IMR-90 (cell line): ENCODE data around the gene LRPPRC. TPM values are rescaled to one million over a fixed set of nuclear protein-coding genes. Genes with fewer than 3 reads are reported as not detected.

ENCODE experiments used
- ATAC-seq: fragments of 200-7000 bp; cut with Tn5 transposase; 2 replicates; pipeline ENCODE4 v1.9.1; 2020; ENCODE audit warnings: low read depth, mild to moderate bottlenecking, moderate library complexity
- Bru-seq: library from RNA; stranded (reverse); fragments of 400-500 nt; gene quantifications from one replicate; lab custom pipeline; 2021; lab: Mats Ljungman, UMichigan
- BruChase-seq, 2 experiments: library from RNA; stranded (reverse); fragments of 400-500 nt; gene quantifications; one replicate each; lab custom pipeline; 2021; lab: Mats Ljungman, UMichigan
- BruUV-seq: library from RNA; stranded (reverse); fragments of 400-500 nt; replicated peaks from 2 replicates; lab custom pipeline; 2021; lab: Mats Ljungman, UMichigan
- CTCF ChIA-PET: fragments of 300-600 bp; formaldehyde crosslinking; extraction: SDS; loops from one replicate; lab custom pipeline; 2021; ENCODE audit warnings: antibody characterized with exemption; lab: Yijun Ruan, JAX
- POLR2A ChIA-PET: fragments of 300-600 bp; sonication (Branson Sonifier 250); formaldehyde crosslinking; loops from one replicate; lab custom pipeline; 2022; ENCODE audit warnings: antibody characterized with exemption; ENCODE audit not compliant: unreplicated experiment; lab: Charles Lee
- DNase-seq: peaks from one replicate; pipeline ENCODE4 v3.0.0; 2013
- H2AFZ ChIP-seq: replicated peaks from 2 replicates; pipeline ENCODE3; 2013; ENCODE audit warnings: low read length, mild to moderate bottlenecking; ENCODE audit not compliant: poor library complexity
- H2AK5ac ChIP-seq: 2 replicates; pipeline ENCODE4 v1.6.1; 2013; ENCODE audit warnings: low read depth, low read length, inconsistent platforms
- H2AK9ac ChIP-seq: replicated peaks from 2 replicates; pipeline ENCODE3; 2013; ENCODE audit warnings: mild to moderate bottlenecking, low read depth, low read length, moderate library complexity; ENCODE audit not compliant: poor library complexity
- H2BK120ac ChIP-seq: 2 replicates; pipeline ENCODE4 v1.6.1; 2013; ENCODE audit warnings: low read depth, low read length, inconsistent platforms
- H2BK15ac ChIP-seq: 3 replicates; pipeline ENCODE4 v1.6.1; 2013; ENCODE audit warnings: low read depth, low read length, inconsistent platforms
- H2BK20ac ChIP-seq: 2 replicates; pipeline ENCODE4 v1.6.1; 2013; ENCODE audit warnings: low read depth, mild to moderate bottlenecking, inconsistent platforms, low read length, moderate library complexity
- H2BK5ac ChIP-seq: 2 replicates; pipeline ENCODE4 v1.6.1; 2013; ENCODE audit warnings: mild to moderate bottlenecking, low read depth, low read length, inconsistent platforms; ENCODE audit not compliant: poor library complexity, severe bottlenecking
- H3K14ac ChIP-seq: replicated peaks from 2 replicates; pipeline ENCODE4 v1.6.1; 2013; ENCODE audit warnings: low read depth, low read length, inconsistent platforms
- H3K18ac ChIP-seq: 2 replicates; pipeline ENCODE4 v1.6.1; 2013; ENCODE audit warnings: low read depth, low read length, control low read depth
- H3K23ac ChIP-seq: 2 replicates; pipeline ENCODE4 v1.6.1; 2013; ENCODE audit warnings: low read depth, low read length, inconsistent platforms
- H3K27ac ChIP-seq: 2 replicates; pipeline ENCODE4 v1.5.1; 2013; ENCODE audit warnings: mild to moderate bottlenecking, control low read depth, low read length; ENCODE audit not compliant: insufficient read depth
- H3K27me3 ChIP-seq: 2 replicates; pipeline ENCODE4 v1.6.1; 2013; ENCODE audit warnings: low read length; ENCODE audit not compliant: control insufficient read depth, insufficient read depth
- H3K36me3 ChIP-seq: 2 replicates; pipeline ENCODE4 v1.6.1; 2013; ENCODE audit warnings: low read length, mixed read lengths; ENCODE audit not compliant: control insufficient read depth, insufficient read depth
- H3K4ac ChIP-seq: 2 replicates; pipeline ENCODE4 v1.6.1; 2013; ENCODE audit warnings: low read depth, low read length, inconsistent platforms
- H3K4me1 ChIP-seq: 2 replicates; pipeline ENCODE4 v1.6.1; 2013; ENCODE audit warnings: low read length, mixed read lengths; ENCODE audit not compliant: control insufficient read depth, insufficient read depth
- H3K4me2 ChIP-seq: 2 replicates; pipeline ENCODE4 v1.6.1; 2013; ENCODE audit warnings: low read depth, mild to moderate bottlenecking, control low read depth, low read length, moderate library complexity
- H3K4me3 ChIP-seq: 2 replicates; pipeline ENCODE4 v1.5.1; 2013; ENCODE audit warnings: low read depth, mild to moderate bottlenecking, control low read depth, low read length, moderate library complexity; ENCODE audit not compliant: insufficient read depth
- H3K56ac ChIP-seq: 2 replicates; pipeline ENCODE4 v1.6.1; 2013; ENCODE audit warnings: low read length, inconsistent platforms; ENCODE audit not compliant: insufficient read depth; ENCODE audit errors: extremely low read depth
- H3K79me1 ChIP-seq, 2 experiments: 2 replicates each; pipeline ENCODE4 v1.6.1; 2013; ENCODE audit warnings: low read length in 2 of 2, inconsistent platforms in 1 of 2, low read depth in 1 of 2
- H3K9ac ChIP-seq: 2 replicates; pipeline ENCODE4 v1.6.1; 2013; ENCODE audit warnings: low read depth, low read length, control low read depth
- H3K9me1 ChIP-seq: 2 replicates; pipeline ENCODE4 v1.6.1; 2013; ENCODE audit warnings: low read length, inconsistent platforms; ENCODE audit not compliant: insufficient read depth
- H3K9me3 ChIP-seq: 2 replicates; pipeline ENCODE4 v1.6.1; 2013; ENCODE audit warnings: low read length; ENCODE audit not compliant: control insufficient read depth, insufficient read depth
- H4K20me1 ChIP-seq: 2 replicates; pipeline ENCODE4 v1.6.1; 2013; ENCODE audit warnings: low read length, inconsistent platforms; ENCODE audit not compliant: insufficient read depth
- H4K5ac ChIP-seq: 2 replicates; pipeline ENCODE4 v1.6.1; 2013; ENCODE audit warnings: mild to moderate bottlenecking, low read depth, low read length, control low read depth
- H4K8ac ChIP-seq, 2 experiments: 2 replicates each; pipeline ENCODE4 v1.6.1; 2013; ENCODE audit warnings: low read depth in 2 of 2, low read length in 2 of 2, control low read depth in 1 of 2, inconsistent platforms in 1 of 2
- H4K91ac ChIP-seq: 2 replicates; pipeline ENCODE4 v1.6.1; 2013; ENCODE audit warnings: low read depth, low read length, inconsistent platforms; ENCODE audit not compliant: insufficient read depth
- BHLHE40 ChIP-seq: fragments of 150-350 bp; IDR thresholded peaks from 2 replicates; pipeline ENCODE4 v1.6.1; 2016; ENCODE audit warnings: mild to moderate bottlenecking, low read depth, low read length
- FOS ChIP-seq: fragments of 150-350 bp; IDR thresholded peaks from 2 replicates; pipeline ENCODE4 v1.6.1; 2016; ENCODE audit warnings: low read depth, low read length
- MAFK ChIP-seq: IDR thresholded peaks from 2 replicates; pipeline ENCODE4 v1.6.1; 2012; ENCODE audit warnings: low read depth, low read length, improper control_type of control experiment
- MXI1 ChIP-seq: IDR thresholded peaks from 2 replicates; pipeline ENCODE4 v1.6.1; 2012; ENCODE audit warnings: low read depth, mild to moderate bottlenecking, low read length, moderate library complexity, borderline replicate concordance
- NFE2L2 ChIP-seq: fragments of 150-350 bp; IDR thresholded peaks from 2 replicates; pipeline ENCODE4 v1.6.1; 2016; ENCODE audit warnings: low read depth, mild to moderate bottlenecking, low read length
- POLR2A ChIP-seq: IDR thresholded peaks from 2 replicates; pipeline ENCODE4 v1.6.1; 2012; ENCODE audit warnings: mild to moderate bottlenecking, low read depth, low read length
- RAD21 ChIP-seq: IDR thresholded peaks from 2 replicates; pipeline ENCODE4 v1.6.1; 2012; ENCODE audit warnings: low read length, improper control_type of control experiment
- RCOR1 ChIP-seq: IDR thresholded peaks from 2 replicates; pipeline ENCODE4 v1.6.1; 2012; ENCODE audit warnings: mild to moderate bottlenecking, low read length, improper control_type of control experiment; ENCODE audit not compliant: insufficient replicate concordance
- SMC3 ChIP-seq: fragments of 150-350 bp; IDR thresholded peaks from 2 replicates; pipeline ENCODE4 v1.6.1; 2016; ENCODE audit warnings: low read depth, mild to moderate bottlenecking, antibody characterized with exemption, low read length, moderate library complexity
- WGBS, 2 experiments: methylation state at CpG; one replicate each; pipeline versions ENCODE4 v1.1.5 to v1.1.7; 2013; ENCODE audit warnings: missing lambda C conversion rate in 2 of 2; ENCODE audit not compliant: insufficient read length in 1 of 2; ENCODE audit errors: extremely low coverage in 2 of 2; 5-methylcytosine and 5-hydroxymethylcytosine counted together
- dilution Hi-C: fragments of 300-500 bp; cut with HindIII; formaldehyde crosslinking; loops from one replicate; pipeline ENCODE4 v1.14.3; 2018; ENCODE audit warnings: low sequenced_read_pairs; ENCODE audit not compliant: unreplicated experiment
- in situ Hi-C: fragments of 300-500 bp; cut with MboI; formaldehyde crosslinking; loops from 3 replicates; pipeline ENCODE4 v1.14.3; 2019; ENCODE audit warnings: low sequenced_read_pairs, inconsistent platforms, mixed read lengths
- intact Hi-C: fragments of 100-400 bp; cut with micrococcal nuclease; formaldehyde crosslinking; loops from 2 replicates; pipeline ENCODE4 v1.10.0; 2022
- long read RNA-seq: library from polyadenylated mRNA; unstranded; transcript quantifications from one replicate; pipeline ENCODE4 v2.0.0, GENCODE V29; 2021; ENCODE audit not compliant: unreplicated experiment
- polyA plus RNA-seq, 3 experiments: library from polyadenylated mRNA; depleted of rRNA; stranded (reverse); fragments of >200 nt; gene quantifications; 2 replicates each; pipeline ENCODE4 v1.2.3, GENCODE V29; 2012; ENCODE audit warnings: low replicate concordance in 1 of 3
- total RNA-seq: library from RNA; depleted of rRNA; stranded (reverse); fragments of >200 nt; gene quantifications from 2 replicates; pipeline ENCODE4 v1.2.3, GENCODE V29; 2012; rRNA removed
- TF ChIP-seq, protein P1 (sequence below): fragments of 150-350 bp; IDR thresholded peaks from 2 replicates; pipeline ENCODE4 v1.6.1; 2016; ENCODE audit warnings: low read depth, mild to moderate bottlenecking, low read length, moderate library complexity, borderline replicate concordance
- TF ChIP-seq, protein P2 (sequence below): fragments of 150-350 bp; IDR thresholded peaks from 2 replicates; pipeline ENCODE4 v1.6.1; 2017; ENCODE audit warnings: mild to moderate bottlenecking, antibody characterized with exemption, low read length, low read depth
- TF ChIP-seq, protein P3 (sequence below): conservative IDR thresholded peaks from 2 replicates; pipeline ENCODE4 v1.5.1; 2012; ENCODE audit warnings: mild to moderate bottlenecking, low read depth, low read length, improper control_type of control experiment

The LRPPRC gene
- total RNA-seq (36.0 and 59.7 TPM in 2 replicates), polyA plus RNA-seq (2012; rRNA removed) (23.2 and 30.4 TPM in 2 replicates), Bru-seq, nascent RNA (percentile 87 among the genes with signal in this experiment), BruChase-seq, experiment 1, labeled RNA remaining after a 6-hour chase (percentile 77 among the genes with signal in this experiment), BruChase-seq, experiment 2, labeled RNA remaining after a 2-hour chase (percentile 82 among the genes with signal in this experiment)
- 5.0 and 9.9 TPM in 2 replicates for polyA plus RNA-seq (2012; cell fraction: cytosol; rRNA removed)
- 6.8 and 41.1 TPM in 2 replicates for polyA plus RNA-seq (2012; cell fraction: nucleus; rRNA removed; ENCODE audit: low replicate concordance)
- long read RNA-seq, full-length matches to known transcripts, result 64 of 102 reads
- long read RNA-seq, partial matches to known transcripts, result 28 of 102 reads
- long read RNA-seq, other reads (novel, unspliced or antisense), result 10 of 102 reads

DNA sequence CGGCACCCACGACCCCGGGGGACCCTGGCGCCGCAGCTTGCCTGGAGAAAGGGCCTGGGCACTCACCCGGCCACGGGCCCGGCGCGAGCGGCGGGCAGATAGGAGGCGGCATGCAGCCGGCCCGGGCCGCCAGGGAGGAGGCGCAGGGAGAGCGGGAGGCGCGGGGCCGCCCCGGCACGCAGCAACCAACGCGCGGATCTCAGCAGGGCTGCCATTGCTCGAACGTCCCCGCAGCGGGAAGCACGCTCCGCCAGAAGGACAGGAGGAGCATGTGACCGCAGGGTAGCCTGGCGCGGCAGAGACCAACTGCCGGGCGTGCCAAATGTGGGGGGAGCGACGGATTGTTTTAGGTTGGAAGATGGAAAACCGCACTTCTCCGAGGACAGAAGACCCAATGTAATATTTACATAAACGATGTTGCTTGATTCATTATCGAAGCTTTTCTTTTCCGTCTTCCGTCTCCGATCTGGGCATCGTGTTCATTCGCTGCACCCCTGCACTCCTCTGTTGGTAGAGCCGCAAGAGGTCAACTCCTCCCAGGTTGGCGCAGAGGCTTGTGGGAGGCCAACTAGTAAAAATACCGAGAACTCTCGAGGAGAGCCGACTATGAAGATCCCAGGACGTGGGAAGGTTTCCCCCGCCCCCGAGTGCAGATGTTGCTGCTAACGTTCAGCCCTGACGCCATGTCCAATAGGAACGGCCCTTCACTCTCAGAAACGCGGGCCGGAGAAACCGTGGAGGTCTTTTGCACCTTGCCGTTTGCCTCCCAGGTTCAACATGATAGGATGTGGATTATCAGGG lies at the start of gene LRPPRC:
LRPPRC (minus strand) TSS at position 257 of the 801 bp plus-strand sequence; CDS start at position 215, 42 bp downstream.
- Histone ChIP-seq H3K9me3 (no peaks in the 10 kb centered on the region), H3K9me1 (peaks cover 11% of the 10 kb centered on the region), H2BK20ac (peak within 1 kb of the TSS; percentile 98), H3K18ac (peak within 1 kb of the TSS; percentile 43; the same call in 1 of the 2 replicates), H3K79me1 (peaks cover 12 to 40% of the 10 kb centered on the region in 2 experiments), H3K27me3 (no peaks in the 10 kb centered on the region), H3K14ac (peak within 1 kb of the TSS; percentile 81), H2AFZ (peak within 1 kb of the TSS; percentile 97), H3K4ac (peak within 1 kb of the TSS; percentile 84), H3K4me2 (peak within 1 kb of the TSS; percentile 93), H2BK5ac (peak within 1 kb of the TSS; percentile 63), H4K8ac (peak within 1 kb of the TSS; percentile 61 to 96), H4K20me1 (peaks cover 42% of the 10 kb centered on the region), H2AK9ac (peak within 1 kb of the TSS; percentile 97), H3K23ac (peak within 1 kb of the TSS; percentile 85), H4K5ac (peak within 1 kb of the TSS; percentile 88), H3K56ac (peak within 1 kb of the TSS; percentile 97), H3K36me3 (peaks cover 5% of the 10 kb centered on the region), H2AK5ac (peak within 1 kb of the TSS; percentile 82), H3K4me3 (peak within 1 kb of the TSS; percentile 71), H3K4me1 (0 out of 2 replicates have a peak, but pooled peaks cover 2% of the 10 kb centered on the region), H2BK15ac (peak within 1 kb of the TSS; percentile 95; the same call in 1 of the 3 replicates), H3K27ac (peak within 1 kb of the TSS; percentile 78), H2BK120ac (peak within 1 kb of the TSS; percentile 97), H3K9ac (peak within 1 kb of the TSS; percentile 84), H4K91ac (peak within 1 kb of the TSS; percentile 89)
- ATAC-seq, result peak; percentile 99
- in situ Hi-C loops (no loop called here), intact Hi-C loops (no loop called here), dilution Hi-C loops (no loop called here)
- peak; percentile 97 for DNase-seq
- CTCF ChIA-PET, result no interaction called here
- POLR2A ChIA-PET, result no interaction called here
- BruUV-seq, result no TSS peak
- 0% methylated on average over 17 of the region's 64 CpGs; no CpG with 5 or more reads in 1 of the 2 experiments for WGBS, 2 experiments
- TF ChIP-seq SMC3 (no peak), RCOR1 (no peak), NFE2L2 (no peak), BHLHE40 (peak; percentile 99), POLR2A (peak; percentile 98), MXI1 (peak; percentile 97), RAD21 (no peak), FOS (no peak), MAFK (no peak)
- TF ChIP-seq, protein P1, sequence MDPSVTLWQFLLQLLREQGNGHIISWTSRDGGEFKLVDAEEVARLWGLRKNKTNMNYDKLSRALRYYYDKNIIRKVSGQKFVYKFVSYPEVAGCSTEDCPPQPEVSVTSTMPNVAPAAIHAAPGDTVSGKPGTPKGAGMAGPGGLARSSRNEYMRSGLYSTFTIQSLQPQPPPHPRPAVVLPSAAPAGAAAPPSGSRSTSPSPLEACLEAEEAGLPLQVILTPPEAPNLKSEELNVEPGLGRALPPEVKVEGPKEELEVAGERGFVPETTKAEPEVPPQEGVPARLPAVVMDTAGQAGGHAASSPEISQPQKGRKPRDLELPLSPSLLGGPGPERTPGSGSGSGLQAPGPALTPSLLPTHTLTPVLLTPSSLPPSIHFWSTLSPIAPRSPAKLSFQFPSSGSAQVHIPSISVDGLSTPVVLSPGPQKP, result no peak
- TF ChIP-seq, protein P2, sequence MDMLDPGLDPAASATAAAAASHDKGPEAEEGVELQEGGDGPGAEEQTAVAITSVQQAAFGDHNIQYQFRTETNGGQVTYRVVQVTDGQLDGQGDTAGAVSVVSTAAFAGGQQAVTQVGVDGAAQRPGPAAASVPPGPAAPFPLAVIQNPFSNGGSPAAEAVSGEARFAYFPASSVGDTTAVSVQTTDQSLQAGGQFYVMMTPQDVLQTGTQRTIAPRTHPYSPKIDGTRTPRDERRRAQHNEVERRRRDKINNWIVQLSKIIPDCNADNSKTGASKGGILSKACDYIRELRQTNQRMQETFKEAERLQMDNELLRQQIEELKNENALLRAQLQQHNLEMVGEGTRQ, result peak; percentile 94
- TF ChIP-seq, protein P3, sequence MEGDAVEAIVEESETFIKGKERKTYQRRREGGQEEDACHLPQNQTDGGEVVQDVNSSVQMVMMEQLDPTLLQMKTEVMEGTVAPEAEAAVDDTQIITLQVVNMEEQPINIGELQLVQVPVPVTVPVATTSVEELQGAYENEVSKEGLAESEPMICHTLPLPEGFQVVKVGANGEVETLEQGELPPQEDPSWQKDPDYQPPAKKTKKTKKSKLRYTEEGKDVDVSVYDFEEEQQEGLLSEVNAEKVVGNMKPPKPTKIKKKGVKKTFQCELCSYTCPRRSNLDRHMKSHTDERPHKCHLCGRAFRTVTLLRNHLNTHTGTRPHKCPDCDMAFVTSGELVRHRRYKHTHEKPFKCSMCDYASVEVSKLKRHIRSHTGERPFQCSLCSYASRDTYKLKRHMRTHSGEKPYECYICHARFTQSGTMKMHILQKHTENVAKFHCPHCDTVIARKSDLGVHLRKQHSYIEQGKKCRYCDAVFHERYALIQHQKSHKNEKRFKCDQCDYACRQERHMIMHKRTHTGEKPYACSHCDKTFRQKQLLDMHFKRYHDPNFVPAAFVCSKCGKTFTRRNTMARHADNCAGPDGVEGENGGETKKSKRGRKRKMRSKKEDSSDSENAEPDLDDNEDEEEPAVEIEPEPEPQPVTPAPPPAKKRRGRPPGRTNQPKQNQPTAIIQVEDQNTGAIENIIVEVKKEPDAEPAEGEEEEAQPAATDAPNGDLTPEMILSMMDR, result no peak
